ENCODE data around the gene RASSF3. TPM values are rescaled to one million over a fixed set of nuclear protein-coding genes. Genes with fewer than 3 reads are reported as not detected.
A peak's percentile ranks its signal among the peaks of the same experiment; 100 is the strongest.
"Not testable (repeated sequence)": the region's sequence is repeated elsewhere in the genome, so short reads cannot be mapped to it uniquely, and the experiment has no call there.

Gene RASSF3
- polyA plus RNA-seq, 1 donor from 2014 or later: 3.4 TPM

DNA sequence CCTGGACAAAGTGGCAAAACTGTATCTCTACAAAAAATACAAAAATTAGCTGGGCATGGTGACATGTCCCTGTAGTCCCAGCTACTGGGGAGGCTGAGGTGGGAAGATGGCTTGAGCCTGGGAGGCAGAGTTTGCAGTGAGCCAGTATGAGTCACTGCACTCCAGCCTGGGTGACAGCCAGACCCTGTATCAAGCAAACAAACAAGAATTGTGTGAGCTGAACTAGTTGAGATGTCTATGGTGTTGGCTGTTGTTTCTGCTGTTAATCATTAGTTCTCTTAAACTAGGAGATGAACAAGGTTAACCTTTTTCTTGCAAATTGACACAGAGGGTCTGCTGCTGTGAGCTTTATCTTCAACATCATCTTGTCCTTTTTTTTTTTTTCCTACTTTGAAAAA lies 23.6 kb downstream of the RASSF3 start:
- Mint-ChIP-seq H3K27me3 (peaks cover 2% of the 10 kb centered on the region), H3K4me3 (peak overlapping the region in 1 of 4 donors; percentile 87), H3K9me3 (peaks cover 0 to 6% (median 3%) of the 10 kb centered on the region in 3 donors), H3K4me1 (peaks cover 54 to 66% (median 60%) of the 10 kb centered on the region in 3 donors), H3K27ac (peak overlapping the region; percentile 21 to 89 (median 52)), H3K36me3 (peaks cover 18% of the 10 kb centered on the region)

GRCh38 chr12:64634508-64635092 lies 24.3 kb downstream of the RASSF3 start:
- Mint-ChIP-seq H3K4me3 (peak overlapping the region in 2 of 4 donors; percentile 11 to 51), H3K27me3 (peaks cover 2% of the 10 kb centered on the region), H3K9me3 (peaks cover 0 to 6% (median 3%) of the 10 kb centered on the region in 3 donors), H3K4me1 (peaks cover 61 to 69% (median 62%) of the 10 kb centered on the region in 3 donors), H3K36me3 (peaks cover 18% of the 10 kb centered on the region), H3K27ac (peak overlapping the region; percentile 21 to 64 (median 52))

DNA sequence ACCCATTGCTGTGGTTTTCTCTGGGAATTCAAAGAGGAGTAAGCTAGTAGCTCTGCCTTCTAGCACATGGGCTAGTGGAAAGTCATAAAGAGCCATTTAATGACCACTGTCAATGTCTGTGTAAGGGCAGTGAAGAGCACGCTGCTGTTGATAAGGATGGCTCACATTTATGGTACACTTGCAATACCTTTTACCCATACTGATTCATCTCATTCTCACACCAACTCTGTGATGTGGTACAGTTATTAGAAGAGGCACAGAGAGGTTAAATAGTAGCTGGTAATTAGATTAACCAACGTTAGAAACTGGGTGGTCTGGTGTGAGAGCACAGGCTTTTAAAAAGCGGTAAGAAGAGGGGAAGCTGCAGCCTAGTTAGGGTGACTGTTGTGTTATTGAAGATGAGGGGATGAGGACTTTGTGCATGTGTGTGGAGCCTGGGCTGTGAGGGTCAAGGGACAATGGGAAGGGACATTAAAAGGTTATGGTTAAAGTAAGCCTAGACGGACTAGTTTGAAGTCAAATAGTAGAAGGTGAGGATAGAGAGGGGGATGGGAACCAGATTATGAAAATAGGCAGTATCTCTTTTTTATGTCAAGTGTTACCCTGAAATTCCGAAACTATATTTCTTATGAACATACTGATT lies 25.2 kb downstream of the RASSF3 start:
- Mint-ChIP-seq H3K4me1 (peaks cover 66 to 71% (median 67%) of the 10 kb centered on the region in 3 donors), H3K27ac (peak overlapping the region; percentile 0 to 64 (median 21)), H3K9me3 (peaks cover 0 to 6% (median 5%) of the 10 kb centered on the region in 3 donors), H3K4me3 (peak overlapping the region in 3 of 4 donors; percentile 3 to 58 (median 7)), H3K27me3 (peaks cover 2% of the 10 kb centered on the region), H3K36me3 (peaks cover 18% of the 10 kb centered on the region)

DNA sequence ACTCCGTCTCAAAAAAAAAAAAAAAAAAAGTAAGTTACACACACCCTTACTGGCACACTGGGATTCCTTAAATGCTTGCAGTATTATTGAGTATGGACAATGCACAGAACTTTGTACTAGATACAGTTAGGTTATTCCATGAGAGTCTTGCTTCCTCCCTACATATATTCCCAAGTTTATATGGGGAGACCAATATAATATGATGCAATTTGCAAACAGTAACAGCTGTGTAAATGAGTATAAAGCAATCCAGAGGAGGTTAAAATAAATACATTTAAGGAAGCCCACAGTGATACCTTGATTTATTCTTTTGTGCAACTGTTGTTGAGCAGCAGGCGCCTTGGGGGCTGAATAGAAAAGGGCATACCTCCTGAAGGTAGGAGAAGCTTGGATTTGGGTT lies 26.6 kb downstream of the RASSF3 start:
- Mint-ChIP-seq H3K27ac (peak overlapping the region; percentile 26 to 61 (median 35)), H3K4me3 (peak overlapping the region in 2 of 4 donors; percentile 66 to 69), H3K4me1 (peaks cover 54 to 58% (median 57%) of the 10 kb centered on the region in 3 donors), H3K9me3 (peaks cover 0 to 6% (median 5%) of the 10 kb centered on the region in 3 donors), H3K27me3 (peaks cover 2% of the 10 kb centered on the region), H3K36me3 (peaks cover 16% of the 10 kb centered on the region)

- Mint-ChIP-seq H3K27ac (peak overlapping the region in 2 of 3 donors; percentile 12 to 31), H3K4me1 (peaks cover 53 to 54% (median 53%) of the 10 kb centered on the region in 3 donors), H3K27me3 (peaks cover 2% of the 10 kb centered on the region), H3K9me3 (peaks cover 0 to 5% (median 0%) of the 10 kb centered on the region in 3 donors), H3K4me3 (peak overlapping the region in 3 of 4 donors; percentile 30 to 38 (median 33)), H3K36me3 (peaks cover 3% of the 10 kb centered on the region)
These were observed 29.2 kb downstream of the RASSF3 start for GRCh38 chr12:64639466-64639865.

DNA sequence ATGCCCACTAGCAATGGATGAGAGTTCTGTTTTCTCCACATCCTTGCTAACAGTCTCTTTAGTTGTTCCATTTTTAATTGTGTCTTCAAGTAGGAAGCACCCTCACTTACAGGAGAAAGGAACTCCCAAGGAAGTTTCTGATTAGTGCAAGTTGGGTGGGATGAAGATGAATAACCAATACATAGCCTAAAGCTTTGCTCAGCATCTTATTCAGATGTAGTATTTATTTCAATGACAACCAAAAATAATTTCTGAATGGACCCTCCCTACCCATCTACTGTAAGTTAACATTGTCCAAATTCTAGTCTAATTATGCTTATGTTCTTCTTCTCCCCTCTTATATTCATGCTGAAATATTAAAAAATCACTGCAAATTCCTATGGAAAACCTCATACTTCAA lies 36.0 kb downstream of the RASSF3 start:
- Mint-ChIP-seq H3K27ac (peak overlapping the region in 2 of 3 donors; percentile 5 to 74), H3K27me3 (no peaks in the 10 kb centered on the region), H3K4me3 (peak overlapping the region in 1 of 4 donors; percentile 30), H3K9me3 (peaks cover 0 to 2% (median 0%) of the 10 kb centered on the region in 3 donors), H3K36me3 (no peaks in the 10 kb centered on the region), H3K4me1 (peaks cover 57 to 63% (median 63%) of the 10 kb centered on the region in 3 donors)

GRCh38 chr12:64649487-64649886 lies 39.2 kb downstream of the RASSF3 start:
- no peaks in the 10 kb centered on the region for H3K27me3 Mint-ChIP-seq

DNA sequence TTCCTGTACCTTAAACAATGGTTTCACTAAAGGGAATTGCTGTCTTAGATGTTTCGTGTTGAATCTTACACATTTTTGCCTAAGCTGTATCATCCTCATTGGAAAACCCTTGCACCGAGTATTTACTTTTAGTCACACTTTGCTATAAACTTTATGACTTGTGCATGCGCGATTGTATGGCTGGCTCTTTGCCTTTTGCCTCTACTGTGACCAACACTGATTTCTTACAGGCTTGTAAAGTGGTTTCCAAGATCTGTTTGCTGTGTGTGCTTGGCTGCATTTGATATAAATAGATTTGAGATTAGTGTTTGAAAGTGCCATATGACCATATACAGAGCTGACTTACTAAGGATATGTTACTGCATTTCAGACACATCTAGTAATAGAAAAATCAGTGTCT lies 40.5 kb downstream of the RASSF3 start:
- Mint-ChIP-seq H3K36me3 (no peaks in the 10 kb centered on the region), H3K27ac (peak overlapping the region in 2 of 3 donors; percentile 54 to 80), H3K27me3 (no peaks in the 10 kb centered on the region), H3K4me3 (peak overlapping the region in 1 of 4 donors; percentile 72), H3K9me3 (peaks cover 0 to 2% (median 0%) of the 10 kb centered on the region in 3 donors), H3K4me1 (peaks cover 48 to 61% (median 52%) of the 10 kb centered on the region in 3 donors)

More at GRCh38 chr12:64649487-64649886, 39.2 kb downstream of the RASSF3 start:
- Mint-ChIP-seq H3K36me3 (no peaks in the 10 kb centered on the region), H3K4me3 (peak overlapping the region in 2 of 4 donors; percentile 51 to 60), H3K9me3 (peaks cover 0 to 2% (median 0%) of the 10 kb centered on the region in 3 donors), H3K4me1 (peaks cover 50 to 65% (median 58%) of the 10 kb centered on the region in 3 donors), H3K27ac (peak overlapping the region; percentile 8 to 84 (median 9))

GRCh38 chr12:64652346-64652745 lies 42.1 kb downstream of the RASSF3 start:
- Mint-ChIP-seq H3K36me3 (no peaks in the 10 kb centered on the region), H3K27me3 (no peaks in the 10 kb centered on the region), H3K4me3 (peak overlapping the region in 2 of 4 donors; percentile 42 to 43)

DNA sequence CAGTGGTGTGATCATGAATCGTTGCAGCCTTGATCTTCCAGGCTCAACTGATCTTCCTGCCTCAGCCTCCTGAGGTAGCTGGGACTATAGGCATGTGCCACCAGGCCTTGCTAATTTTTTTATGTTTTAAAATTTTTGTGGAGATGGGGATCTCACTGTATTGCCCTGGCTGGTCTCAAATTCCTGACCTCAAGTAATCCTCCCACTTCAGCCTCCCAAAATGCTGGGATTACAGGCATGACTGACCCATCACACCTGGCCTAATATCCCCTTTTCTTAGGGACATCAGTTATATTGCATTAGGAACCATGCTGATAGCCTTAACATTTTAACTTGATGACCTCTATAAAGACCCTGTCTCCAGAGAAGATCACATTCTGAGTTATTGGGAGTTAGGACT lies 42.8 kb downstream of the RASSF3 start:
- H3K9me3 Mint-ChIP-seq: peaks cover 0 to 2% (median 0%) of the 10 kb centered on the region in 3 donors
- H3K27me3 Mint-ChIP-seq: no peaks in the 10 kb centered on the region

More at GRCh38 chr12:64652346-64652745, 42.1 kb downstream of the RASSF3 start:
- H3K4me1 Mint-ChIP-seq: peaks cover 48 to 61% (median 50%) of the 10 kb centered on the region in 3 donors
- peaks cover 0 to 2% (median 0%) of the 10 kb centered on the region in 3 donors for H3K9me3 Mint-ChIP-seq
- peak overlapping the region; percentile 83 to 87 (median 86) for H3K27ac Mint-ChIP-seq

DNA sequence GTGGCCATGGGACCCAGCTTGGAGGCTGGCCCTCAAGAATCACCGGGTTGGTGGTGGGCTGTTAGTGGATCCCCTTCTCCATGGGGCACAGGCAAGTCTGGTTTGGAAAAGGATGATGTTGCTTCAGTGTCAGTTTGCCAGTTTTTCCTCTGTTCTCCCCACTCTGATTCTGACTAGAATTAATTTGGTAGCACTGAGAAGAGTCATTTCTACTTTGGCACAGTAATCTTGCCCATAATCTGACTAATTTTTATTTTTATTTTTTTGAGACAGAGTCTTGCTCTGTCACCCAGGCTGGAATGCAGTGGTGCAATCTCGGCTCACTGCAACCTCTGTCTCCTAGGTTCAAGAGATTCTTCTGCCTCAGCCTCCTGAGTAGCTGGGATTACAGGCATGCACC lies 43.6 kb downstream of the RASSF3 start:
- not testable (repeated sequence) for H3K9me3 Mint-ChIP-seq, H3K36me3 Mint-ChIP-seq, H3K27me3 Mint-ChIP-seq, H3K4me3 Mint-ChIP-seq, H3K27ac Mint-ChIP-seq
- H3K4me1 Mint-ChIP-seq: peaks cover 55 to 70% (median 57%) of the 10 kb centered on the region in 3 donors

More for the DNA sequence above, 42.8 kb downstream of the RASSF3 start:
- H3K36me3 Mint-ChIP-seq: peaks cover 3% of the 10 kb centered on the region
- H3K4me1 Mint-ChIP-seq: peaks cover 50 to 64% (median 51%) of the 10 kb centered on the region in 3 donors
- peak overlapping the region; percentile 83 to 87 (median 86) for H3K27ac Mint-ChIP-seq
- peak overlapping the region in 1 of 4 donors; percentile 60 for H3K4me3 Mint-ChIP-seq

GRCh38 chr12:64655141-64655540 lies 44.8 kb downstream of the RASSF3 start:
- H3K9me3 Mint-ChIP-seq: no peaks in the 10 kb centered on the region
- H3K27ac Mint-ChIP-seq: peak overlapping the region; percentile 38 to 84 (median 42)
- H3K27me3 Mint-ChIP-seq: no peaks in the 10 kb centered on the region
- H3K4me1 Mint-ChIP-seq: peaks cover 48 to 67% (median 54%) of the 10 kb centered on the region in 3 donors
- peaks cover 5% of the 10 kb centered on the region for H3K36me3 Mint-ChIP-seq
- H3K4me3 Mint-ChIP-seq: peak overlapping the region in 1 of 4 donors; percentile 15

DNA sequence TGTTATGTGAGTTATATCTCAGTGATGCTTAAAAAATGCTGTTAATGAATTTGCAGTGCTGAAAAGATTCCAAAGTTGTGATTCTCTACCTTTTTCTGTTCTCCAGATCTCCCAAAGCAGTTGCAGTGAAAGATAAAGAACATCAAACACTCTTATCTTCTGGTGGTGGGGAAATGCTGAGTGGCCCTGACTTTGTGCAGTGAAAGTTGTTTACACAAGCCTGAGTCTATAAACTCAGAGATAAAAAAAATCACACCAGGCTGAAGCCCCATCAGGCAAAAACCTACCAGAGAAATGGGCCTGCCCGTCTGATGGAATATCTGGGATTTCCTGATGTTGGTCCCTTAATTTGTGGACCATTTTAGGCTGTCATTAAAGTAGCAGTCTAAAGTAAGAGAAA lies 46.1 kb downstream of the RASSF3 start:
- peak overlapping the region; percentile 82 to 89 (median 85) for H3K27ac Mint-ChIP-seq
- no peaks in the 10 kb centered on the region for H3K9me3 Mint-ChIP-seq
- H3K36me3 Mint-ChIP-seq: peaks cover 5% of the 10 kb centered on the region
- peaks cover 46 to 67% (median 56%) of the 10 kb centered on the region in 3 donors for H3K4me1 Mint-ChIP-seq
- H3K27me3 Mint-ChIP-seq: no peaks in the 10 kb centered on the region
- peak overlapping the region in 2 of 4 donors; percentile 9 to 19 for H3K4me3 Mint-ChIP-seq

DNA sequence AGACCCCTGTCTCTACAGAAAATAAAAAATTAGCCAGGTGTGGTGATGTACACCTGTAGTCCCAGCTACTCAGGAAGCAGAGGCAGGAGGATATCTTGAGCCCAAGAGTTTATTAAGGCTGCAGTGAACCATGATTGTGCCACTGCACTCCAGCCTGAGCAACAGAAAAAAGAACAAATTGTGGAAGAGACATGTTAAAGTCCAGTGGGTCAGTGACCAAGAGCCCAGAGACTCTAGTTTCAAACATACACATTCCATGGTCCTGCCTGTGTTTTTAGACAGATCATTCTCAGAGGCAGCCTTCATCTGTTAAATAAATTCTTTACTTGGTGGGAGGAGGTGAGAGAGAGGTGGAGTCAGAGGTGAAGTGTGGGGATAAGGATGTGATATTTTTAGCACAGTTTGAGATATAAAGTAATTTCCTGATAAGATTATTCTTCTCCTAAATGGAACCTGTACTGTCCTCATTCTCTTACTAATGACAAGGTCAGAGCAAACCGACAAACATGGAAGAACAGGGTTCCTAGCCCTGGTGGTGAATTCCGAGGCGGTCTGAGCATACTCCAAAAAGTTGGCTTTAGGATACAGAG lies 48.7 kb downstream of the RASSF3 start:
- Mint-ChIP-seq H3K4me3 (peak overlapping the region in 1 of 4 donors; percentile 18), H3K9me3 (no peaks in the 10 kb centered on the region), H3K27ac (peak overlapping the region in 2 of 3 donors; percentile 72 to 96), H3K36me3 (peaks cover 7% of the 10 kb centered on the region), H3K27me3 (no peaks in the 10 kb centered on the region), H3K4me1 (peaks cover 37 to 59% (median 54%) of the 10 kb centered on the region in 3 donors)

Data from IgD-negative memory B cell (primary cell).